Adipocyte (in vitro differentiated cells): ENCODE measurements around the gene LZTR1.

Experiments used
- DNase-seq: peaks from one replicate; pipeline ENCODE4 v3.0.0-alpha.2; 2015; ENCODE audit warnings: low read depth
- H3K27me3 ChIP-seq: replicated peaks from 2 replicates; pipeline ENCODE4 v1.7.0; 2013; ENCODE audit warnings: mild to moderate bottlenecking, low read length, moderate library complexity; ENCODE audit not compliant: control insufficient read depth, insufficient read depth
- H3K36me3 ChIP-seq: 2 replicates; pipeline ENCODE4 v1.7.0; 2013; ENCODE audit warnings: low read length, mild to moderate bottlenecking, moderate library complexity; ENCODE audit not compliant: control insufficient read depth, insufficient read depth, severe bottlenecking
- H3K4me1 ChIP-seq: 2 replicates; pipeline ENCODE4 v1.7.0; 2013; ENCODE audit warnings: mild to moderate bottlenecking, low read length, moderate library complexity; ENCODE audit not compliant: control insufficient read depth, insufficient read depth
- H3K4me3 ChIP-seq: 2 replicates; pipeline ENCODE4 v1.7.0; 2013; ENCODE audit warnings: mild to moderate bottlenecking, low read length, moderate library complexity
- H3K9ac ChIP-seq: 2 replicates; pipeline ENCODE4 v1.7.0; 2013; ENCODE audit warnings: mild to moderate bottlenecking, low read length, moderate library complexity
- H3K9me3 ChIP-seq: 2 replicates; pipeline ENCODE4 v1.7.0; 2013; ENCODE audit warnings: mild to moderate bottlenecking, low read length, moderate library complexity; ENCODE audit not compliant: control insufficient read depth

LZTR1 gene

DNA sequence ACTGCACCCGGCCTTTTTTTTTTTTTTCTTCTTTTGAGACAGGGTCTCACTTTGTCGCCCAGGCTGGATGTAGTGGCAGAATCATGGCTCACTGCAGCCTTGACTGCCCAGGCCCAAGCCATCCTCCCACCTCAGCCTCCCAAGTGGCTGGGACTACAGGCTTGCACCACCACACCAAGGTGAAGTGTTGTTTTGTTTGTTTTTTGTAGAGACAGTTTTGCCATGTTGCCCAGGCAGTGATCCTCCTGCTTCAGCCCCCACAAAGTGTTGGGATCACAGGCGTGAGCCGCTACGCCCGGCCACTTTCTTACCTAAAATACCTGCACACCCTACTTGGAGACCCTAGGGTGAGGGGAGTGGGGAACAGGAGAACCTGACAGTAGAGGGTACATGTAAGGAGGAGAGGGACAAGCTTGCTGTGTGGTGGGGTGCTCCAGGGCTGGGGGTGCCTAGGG is 19.6 kb upstream of the LZTR1 start:
- Histone ChIP-seq H3K27me3 (peaks cover 23% of the 10 kb centered on the region), H3K36me3 (no peaks in the 10 kb centered on the region)

DNA sequence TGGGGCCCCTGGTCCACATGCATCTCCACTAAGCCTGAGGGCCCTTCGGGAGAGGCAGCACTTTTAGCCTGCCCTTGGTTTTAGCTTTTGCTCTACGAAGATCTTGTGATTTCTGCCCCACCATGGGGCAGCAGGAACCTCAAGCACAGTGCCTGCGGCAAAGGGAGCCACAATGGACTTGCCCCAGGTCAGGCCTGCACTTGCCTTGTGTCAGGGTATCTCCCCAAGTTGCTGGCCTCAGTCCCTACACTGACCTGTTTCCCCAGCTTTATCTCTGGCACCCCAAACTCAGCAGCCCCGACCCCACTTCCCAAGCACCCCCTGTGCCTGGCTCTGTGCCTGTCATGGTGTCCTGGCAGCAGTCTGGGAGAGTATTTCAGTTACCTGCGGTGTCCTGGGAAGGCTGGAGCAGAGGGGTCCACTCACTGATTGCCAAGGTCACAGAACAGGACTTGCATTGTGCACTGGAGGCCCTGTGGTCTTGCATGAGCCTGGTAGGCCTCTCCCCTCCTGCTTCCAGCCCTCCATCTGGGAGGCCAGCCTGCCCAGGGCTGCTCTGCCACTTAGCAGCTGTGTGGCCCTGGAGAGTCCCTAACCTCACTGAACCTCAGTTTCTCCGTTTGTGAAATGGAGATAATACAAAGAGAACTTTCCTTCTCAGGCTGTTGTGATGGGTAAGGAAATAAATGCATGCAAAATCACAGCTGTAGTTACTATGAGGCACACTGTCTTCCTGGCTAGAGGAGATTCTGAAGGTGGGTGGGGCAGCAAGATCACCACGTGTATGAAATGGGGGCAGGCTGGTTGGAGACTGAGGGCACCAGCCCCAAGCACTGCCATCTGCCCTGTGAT is 18.7 kb upstream of the LZTR1 start:
- Histone ChIP-seq H3K27me3 (peaks cover 23% of the 10 kb centered on the region), H3K9ac (no peak overlapping the region), H3K4me3 (no peak overlapping the region), H3K36me3 (no peaks in the 10 kb centered on the region), H3K4me1 (no peaks in the 10 kb centered on the region), H3K9me3 (no peaks in the 10 kb centered on the region)
- no peak for DNase-seq

More for the DNA sequence above, 19.6 kb upstream of the LZTR1 start:
- H3K4me1 ChIP-seq = peaks cover 6% of the 10 kb centered on the region
- no peak for DNase-seq
- no peak overlapping the region for H3K4me3 ChIP-seq
- H3K9me3 ChIP-seq = no peaks in the 10 kb centered on the region
- H3K9ac ChIP-seq = no peak overlapping the region

- DNase-seq = no peak
- H3K9ac ChIP-seq = no peak overlapping the region
- no peaks in the 10 kb centered on the region for H3K9me3 ChIP-seq
- no peak overlapping the region for H3K4me3 ChIP-seq
- H3K36me3 ChIP-seq = no peaks in the 10 kb centered on the region
- peaks cover 23% of the 10 kb centered on the region for H3K27me3 ChIP-seq
- H3K4me1 ChIP-seq = no peaks in the 10 kb centered on the region
Observed at GRCh38 chr22:20964090-20964798, 17.9 kb upstream of the LZTR1 start.

DNA sequence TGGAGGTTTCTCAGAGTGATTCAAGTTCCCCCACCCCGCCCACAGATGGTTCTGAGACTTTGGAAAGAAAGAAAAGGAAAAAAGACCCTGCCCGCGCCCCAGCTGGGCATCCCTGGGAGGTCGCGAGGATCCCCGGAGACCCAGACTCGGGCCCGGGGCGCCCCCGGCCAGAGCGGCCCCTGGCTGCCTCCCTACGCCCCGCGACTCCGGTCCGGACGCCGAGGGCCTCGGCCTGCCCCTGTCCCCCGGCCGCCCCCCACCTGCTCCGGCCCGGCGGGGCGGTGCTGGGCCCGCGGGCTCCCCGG is 17.3 kb upstream of the LZTR1 start:
- Histone ChIP-seq H3K9ac (no peak overlapping the region), H3K27me3 (peaks cover 23% of the 10 kb centered on the region), H3K4me1 (no peaks in the 10 kb centered on the region), H3K36me3 (no peaks in the 10 kb centered on the region), H3K9me3 (no peaks in the 10 kb centered on the region), H3K4me3 (no peak overlapping the region)
- no peak for DNase-seq

- DNase-seq = peak; percentile 32
- no peaks in the 10 kb centered on the region for H3K9me3 ChIP-seq
- H3K9ac ChIP-seq = no peak overlapping the region
- H3K4me3 ChIP-seq = no peak overlapping the region
- peaks cover 23% of the 10 kb centered on the region for H3K27me3 ChIP-seq
- H3K36me3 ChIP-seq = no peaks in the 10 kb centered on the region
- no peaks in the 10 kb centered on the region for H3K4me1 ChIP-seq
Observed at GRCh38 chr22:20965104-20965887, 16.8 kb upstream of the LZTR1 start.

GRCh38 chr22:20965888-20966855 is 15.9 kb upstream of the LZTR1 start:
- Histone ChIP-seq H3K9me3 (no peaks in the 10 kb centered on the region), H3K27me3 (peaks cover 23% of the 10 kb centered on the region), H3K4me3 (no peak overlapping the region), H3K4me1 (no peaks in the 10 kb centered on the region), H3K9ac (no peak overlapping the region), H3K36me3 (no peaks in the 10 kb centered on the region)
- DNase-seq = no peak

DNA sequence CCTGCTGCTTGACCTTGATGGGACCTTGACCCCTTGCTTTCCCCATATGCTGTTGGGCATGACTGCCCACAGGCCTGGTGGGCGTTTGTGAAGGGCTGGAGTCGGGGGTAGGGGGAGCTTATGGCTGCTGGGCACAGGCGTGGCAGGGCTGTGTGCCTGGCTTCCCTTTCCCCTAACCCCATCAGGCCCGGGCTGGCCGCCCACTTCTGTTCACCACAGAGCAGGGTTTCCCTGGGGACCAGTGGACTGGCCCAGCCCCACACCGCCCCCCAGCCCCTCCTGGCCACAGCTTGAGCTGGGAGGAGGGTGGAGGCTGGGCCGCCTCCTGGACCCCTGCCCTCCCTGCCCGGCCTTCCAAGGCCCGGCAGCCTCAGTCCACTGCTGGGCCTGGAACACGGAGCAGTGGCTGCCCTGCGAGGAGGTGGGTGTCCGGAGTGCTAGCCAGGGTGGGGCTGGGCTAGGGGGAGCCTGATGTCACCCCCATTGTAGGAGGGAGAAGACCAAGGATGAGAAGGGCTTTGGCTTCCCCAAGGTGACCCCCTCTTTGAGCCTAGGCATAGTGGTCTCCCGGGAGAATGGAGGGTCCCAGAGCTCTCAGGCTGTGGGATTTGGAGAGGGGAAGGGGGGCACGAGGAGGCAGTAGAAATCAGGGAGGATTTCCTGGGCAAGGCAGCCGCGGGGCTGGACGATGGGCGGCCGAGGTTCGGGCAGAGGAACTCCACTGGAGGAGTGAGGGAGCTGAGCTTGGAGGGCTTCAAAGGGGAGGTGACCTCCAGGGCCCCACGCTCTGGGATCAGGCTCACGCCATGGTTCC is 15.0 kb upstream of the LZTR1 start, which contains the start of gene AIFM3:
Gene AIFM3, plus strand, starts transcription at position 373 of the 814 bp plus-strand sequence. CDS start 690 bp downstream, outside the sequence.
- Histone ChIP-seq H3K27me3 (peaks cover 23% of the 10 kb centered on the region), H3K4me1 (no peaks in the 10 kb centered on the region), H3K36me3 (no peaks in the 10 kb centered on the region), H3K9me3 (no peaks in the 10 kb centered on the region), H3K4me3 (no peak within 1 kb of the TSS), H3K9ac (no peak within 1 kb of the TSS)
- no peak for DNase-seq

- H3K27me3 ChIP-seq = peaks cover 23% of the 10 kb centered on the region
Observed at GRCh38 chr22:20967697-20968211, 14.3 kb upstream of the LZTR1 start.

GRCh38 chr22:20968281-20968977 is 13.7 kb upstream of the LZTR1 start:
- Histone ChIP-seq H3K9ac (no peak overlapping the region), H3K4me1 (no peaks in the 10 kb centered on the region), H3K27me3 (peaks cover 17% of the 10 kb centered on the region), H3K9me3 (no peaks in the 10 kb centered on the region), H3K36me3 (no peaks in the 10 kb centered on the region), H3K4me3 (no peak overlapping the region)
- DNase-seq = no peak

More at GRCh38 chr22:20967697-20968211, 14.3 kb upstream of the LZTR1 start:
- Histone ChIP-seq H3K36me3 (no peaks in the 10 kb centered on the region), H3K9ac (no peak overlapping the region), H3K4me3 (no peak overlapping the region), H3K9me3 (no peaks in the 10 kb centered on the region), H3K4me1 (no peaks in the 10 kb centered on the region)
- no peak for DNase-seq
